ENCODE data around the gene RPL37.

- TF ChIP-seq POLR2A (IDR thresholded peaks at IDR 0.05; ENCODE audit: low read depth) (peak; percentile 83), CTCF (IDR thresholded peaks at IDR 0.05) (peak in 1 of 3 experiments; percentile 8), POLR2AphosphoS5 (IDR thresholded peaks at IDR 0.05) (peak; percentile 98 to 99), EP300 (IDR thresholded peaks at IDR 0.05) (no peak)
Observed at GRCh38 chr5:40834849-40835787, at the start of gene RPL37.
